HG02973 (cell line): Measurements from ENCODE around the gene MBLAC1.

Experiments used
- ATAC-seq: cut with Tn5 transposase; IDR thresholded peaks from one replicate; pipeline ENCODE4 v1.9.1; 2021; ENCODE audit warnings: moderate library complexity; ENCODE audit not compliant: unreplicated experiment

MBLAC1 gene

DNA sequence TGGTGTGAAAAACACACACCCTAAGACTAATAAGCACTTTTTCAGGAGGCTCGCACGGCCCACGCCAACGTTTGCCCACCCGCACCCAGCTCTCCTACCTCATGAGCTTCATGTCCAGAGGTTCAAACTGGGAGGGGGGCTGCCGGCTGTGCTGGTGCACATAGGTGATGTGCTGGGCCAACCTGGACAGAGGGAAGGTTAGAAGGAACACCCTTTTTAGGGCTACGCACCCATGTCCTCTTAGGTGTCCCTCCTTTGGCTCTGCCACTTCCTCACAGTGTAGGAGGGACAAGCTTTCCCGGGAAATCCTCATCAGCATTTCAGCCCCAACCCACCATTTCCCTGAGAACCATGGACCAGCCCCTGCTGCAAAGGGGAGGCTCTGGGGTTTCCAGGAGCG is 31.5 kb upstream of the MBLAC1 start:
- ATAC-seq = no peak

GRCh38 chr7:100095704-100096103 is 31.1 kb upstream of the MBLAC1 start:
- no peak for ATAC-seq

GRCh38 chr7:100098913-100099312 is 27.9 kb upstream of the MBLAC1 start:
- no peak for ATAC-seq

GRCh38 chr7:100099452-100099851 is 27.3 kb upstream of the MBLAC1 start:
- no peak for ATAC-seq

DNA sequence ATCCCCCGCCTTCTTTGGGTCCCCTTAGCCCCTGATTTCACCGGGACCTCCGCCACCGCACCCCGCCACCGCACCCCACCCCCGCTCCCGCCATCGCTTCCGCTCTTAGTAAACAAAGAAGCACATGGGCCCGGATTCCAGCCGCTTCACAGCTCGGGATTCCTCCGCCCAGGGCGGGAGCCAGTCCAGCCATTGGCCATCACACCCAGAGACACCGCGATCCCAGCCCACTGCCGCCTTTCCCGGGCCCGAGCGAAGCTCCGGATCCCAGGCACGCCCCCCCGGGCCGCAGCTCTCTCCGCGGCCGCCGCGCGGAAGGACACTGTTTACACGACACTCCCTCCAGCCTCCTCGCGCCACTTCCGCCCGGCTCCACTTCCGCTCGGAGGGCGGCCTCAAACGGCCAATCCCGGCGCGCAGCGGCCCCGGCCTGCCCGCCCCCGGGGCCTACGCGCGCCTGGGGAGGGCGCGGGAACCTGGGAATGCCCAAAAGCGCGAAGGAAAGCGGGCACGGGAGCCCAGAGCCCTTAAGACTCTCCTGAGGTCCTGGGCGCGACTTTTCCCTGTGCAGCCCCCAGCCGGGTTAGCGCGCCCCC is 26.2 kb upstream of the MBLAC1 start:
- ATAC-seq = peak; percentile 55

- peak; percentile 79 for ATAC-seq
Observed at GRCh38 chr7:100101016-100101862, 25.5 kb upstream of the MBLAC1 start, which contains the start of the genes AP4M1 and MCM7. Gene AP4M1 (plus strand): TSS chr7:100101643. CDS start chr7:100101715, 72 bp downstream. Gene MCM7 (minus strand): TSS chr7:100101397. CDS start chr7:100101294, 103 bp downstream.

DNA sequence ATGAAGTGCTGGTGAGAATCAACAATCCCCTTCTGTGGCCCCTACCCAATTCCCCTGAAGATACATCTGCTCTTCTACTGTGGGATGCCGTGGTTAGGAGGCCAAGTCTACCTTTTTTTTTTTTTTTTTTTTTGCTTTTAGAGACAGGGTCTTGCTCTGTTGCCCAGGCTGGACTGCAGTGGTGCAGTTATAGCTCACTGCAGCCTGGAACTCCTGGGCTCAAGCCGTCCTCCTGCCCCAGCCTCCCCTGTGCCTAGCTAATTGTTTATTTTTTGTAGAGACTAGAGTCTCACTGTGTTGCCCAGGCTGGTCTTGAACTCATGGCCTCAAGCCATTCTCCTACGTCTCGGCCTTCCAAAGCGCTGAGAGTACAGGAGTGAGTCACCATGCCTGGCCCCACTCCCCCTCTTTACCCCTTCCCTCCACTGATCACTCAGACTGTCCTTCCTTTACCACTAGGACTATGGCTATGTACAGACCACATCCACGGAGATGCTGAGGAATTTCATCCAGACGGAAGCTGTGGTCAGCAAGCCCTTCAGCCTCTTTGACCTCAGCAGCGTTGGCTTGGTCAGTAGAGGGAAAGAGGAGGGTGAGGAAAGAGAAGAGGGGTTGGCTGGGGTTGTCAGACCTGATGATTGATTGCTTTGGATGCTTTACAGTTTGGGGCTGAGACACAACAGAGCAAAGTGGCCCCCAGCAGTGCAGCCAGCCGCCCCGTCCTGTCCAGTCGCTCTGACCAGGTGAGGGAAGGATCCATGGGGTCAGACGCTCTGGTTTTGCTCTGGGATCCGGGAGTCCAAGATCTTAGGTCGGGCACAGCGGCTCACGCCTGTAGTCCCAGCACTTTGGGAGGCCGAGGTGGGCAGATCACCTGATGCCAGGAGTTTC is 23.6 kb upstream of the MBLAC1 start:
- ATAC-seq = no peak

DNA sequence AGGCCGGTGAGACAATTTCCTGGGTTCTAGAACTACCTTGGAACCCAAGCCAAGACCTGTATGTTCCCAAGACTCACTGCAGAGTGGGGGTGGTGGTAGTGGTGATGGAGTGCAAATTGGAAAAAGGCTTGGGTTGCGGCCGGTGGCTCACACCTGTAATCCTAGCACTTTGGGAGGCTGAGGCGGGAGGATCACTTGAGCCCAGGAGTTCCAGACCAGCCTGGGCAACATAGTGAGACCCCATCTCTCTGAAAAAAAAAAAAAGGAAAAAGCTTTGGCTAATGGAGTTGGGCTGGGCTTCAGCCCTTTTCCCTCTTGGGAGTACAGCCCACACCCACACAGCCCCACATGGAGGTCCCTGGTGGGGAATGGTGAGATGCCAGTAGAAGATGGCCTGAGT is 21.2 kb upstream of the MBLAC1 start:
- no peak for ATAC-seq

DNA sequence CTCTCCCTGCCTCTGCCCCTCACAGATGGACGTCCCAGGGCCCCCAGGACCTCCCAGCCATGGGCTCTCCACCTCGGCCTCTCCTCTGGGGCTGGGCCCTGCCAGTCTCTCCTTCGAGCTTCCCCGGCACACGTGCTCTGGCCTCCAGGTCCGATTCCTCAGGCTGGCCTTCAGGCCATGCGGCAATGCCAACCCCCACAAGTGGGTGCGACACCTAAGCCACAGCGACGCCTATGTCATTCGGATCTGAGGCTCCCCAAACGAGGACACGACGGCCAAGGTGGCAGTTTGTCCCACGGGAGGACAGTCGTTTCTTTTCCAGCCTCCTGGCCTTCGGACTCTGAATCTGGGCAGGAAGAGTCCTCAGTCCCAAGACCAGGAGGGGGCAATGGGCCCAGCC is 20.1 kb upstream of the MBLAC1 start:
- ATAC-seq = no peak

- no peak for ATAC-seq
Observed at GRCh38 chr7:100107125-100107737, 19.5 kb upstream of the MBLAC1 start.

- ATAC-seq = no peak
Observed at GRCh38 chr7:100107890-100108289, 18.9 kb upstream of the MBLAC1 start.

GRCh38 chr7:100109521-100110163 is 17.1 kb upstream of the MBLAC1 start:
- no peak for ATAC-seq

DNA sequence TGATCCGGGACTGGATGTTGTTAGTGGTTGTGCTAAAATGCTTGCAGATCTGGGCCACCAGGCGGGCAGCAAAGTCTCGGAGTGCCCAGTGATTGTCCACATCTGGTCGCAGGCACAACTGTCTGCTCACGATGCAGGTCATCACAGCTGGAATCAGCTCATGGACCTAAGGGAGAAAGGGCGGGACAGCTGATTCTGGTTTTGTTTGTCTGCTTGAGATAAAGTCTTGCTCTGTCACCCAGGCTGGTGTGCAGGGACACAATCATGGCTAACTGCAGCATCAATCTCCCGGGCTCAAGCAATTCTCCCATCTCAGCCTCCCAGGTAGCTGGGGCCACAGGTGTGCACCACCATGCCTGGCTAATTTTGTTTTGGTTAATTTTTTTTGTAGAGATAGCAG is 15.6 kb upstream of the MBLAC1 start:
- ATAC-seq = no peak

- ATAC-seq = no peak
Observed at GRCh38 chr7:100111914-100112313, 14.9 kb upstream of the MBLAC1 start.

DNA sequence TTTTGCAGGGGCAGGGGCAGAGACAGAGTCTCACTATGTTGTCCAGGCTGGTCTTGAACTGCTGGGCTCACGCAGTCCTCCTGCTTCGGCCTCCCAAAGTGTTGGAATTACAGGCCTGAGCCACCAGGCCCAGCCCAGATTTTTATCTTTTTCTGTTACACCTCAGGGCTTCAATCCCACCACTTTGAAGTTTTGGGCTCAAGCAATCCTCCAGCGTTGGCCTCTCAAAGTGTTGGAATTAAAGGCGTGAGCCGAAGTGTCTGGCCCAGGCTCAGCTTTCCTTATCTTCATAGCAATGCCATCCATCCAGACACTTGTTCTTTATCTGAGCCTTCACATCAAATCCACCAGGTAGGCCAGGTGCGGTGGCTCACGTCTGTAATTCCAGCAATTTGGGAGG is 11.7 kb upstream of the MBLAC1 start:
- no peak for ATAC-seq

DNA sequence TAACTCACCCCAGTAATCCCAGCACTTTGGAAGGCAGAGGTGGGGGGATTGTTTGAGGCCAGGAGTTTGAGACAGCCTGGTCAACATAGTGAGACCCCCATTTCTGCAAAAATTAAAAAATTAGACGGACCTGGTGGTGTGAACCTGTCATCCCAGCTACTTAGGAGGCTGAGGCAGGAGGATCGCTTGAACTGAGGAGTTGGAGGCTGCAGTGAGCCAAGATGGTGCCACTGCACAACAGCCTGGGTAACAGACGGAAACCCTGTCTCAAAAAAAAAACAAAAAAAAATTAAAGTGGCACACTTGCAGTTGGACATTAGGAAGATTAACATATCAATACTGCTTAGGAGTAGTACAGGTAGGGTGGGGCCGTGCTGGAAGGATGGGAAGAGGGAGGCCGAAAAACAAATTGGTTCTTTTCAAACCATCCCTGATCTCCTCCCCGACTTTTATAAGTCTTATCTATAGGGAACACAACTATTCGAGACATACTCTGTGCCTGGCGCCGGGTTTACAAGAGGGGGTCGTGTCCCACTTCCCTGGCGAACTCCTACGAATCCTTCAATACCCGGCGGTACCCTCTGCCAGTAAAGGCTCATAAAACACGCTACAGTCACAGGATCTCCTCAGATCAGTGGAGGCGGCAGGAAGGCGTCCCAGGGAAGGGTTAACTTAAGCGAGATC is 8.2 kb upstream of the MBLAC1 start:
- no peak for ATAC-seq

- ATAC-seq = peak; percentile 71
Observed at GRCh38 chr7:100119072-100119969, 7.4 kb upstream of the MBLAC1 start, which contains the start of the genes CNPY4 and TAF6. Gene CNPY4 (plus strand): TSS chr7:100119634. CDS start chr7:100119745, 111 bp downstream. Gene TAF6 (minus strand): TSS chr7:100119358. CDS start chr7:100114209, 5,149 bp downstream.

DNA sequence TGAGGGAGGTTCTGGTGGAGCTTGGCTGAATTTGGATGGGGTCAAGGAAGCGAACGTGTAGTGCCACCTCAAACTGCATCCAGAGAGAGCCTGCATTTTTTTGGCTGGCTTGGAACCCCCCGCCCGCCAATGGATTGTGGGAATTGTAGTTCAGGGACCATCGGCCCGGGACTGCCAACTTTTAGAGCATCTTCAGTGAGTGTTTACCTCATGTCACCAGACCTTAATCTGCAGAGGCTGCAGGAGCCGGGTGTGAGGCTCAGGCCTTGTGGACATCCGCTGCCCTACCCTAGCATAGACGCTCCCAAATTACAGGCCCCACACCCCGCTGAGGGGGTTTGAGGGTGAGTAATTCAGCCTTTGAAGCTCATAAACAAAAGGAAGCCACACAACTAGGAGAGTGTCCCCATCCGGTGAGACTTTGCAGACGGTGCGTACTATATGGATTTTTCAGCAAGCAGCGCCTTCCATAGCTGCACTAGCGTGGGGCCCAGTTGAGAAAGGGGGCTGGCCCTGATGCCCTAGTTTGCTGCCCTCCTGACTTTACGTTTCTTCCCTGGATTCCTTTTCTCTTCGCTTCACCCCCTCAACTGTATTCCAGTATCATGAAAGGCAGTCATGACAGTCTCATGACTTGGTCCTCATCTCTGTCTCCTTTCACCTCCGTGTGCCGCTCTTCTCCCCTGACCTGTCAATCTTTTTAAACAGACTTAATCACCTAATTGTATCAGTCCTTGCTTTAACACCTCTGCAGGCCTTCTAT is 6.6 kb upstream of the MBLAC1 start:
- ATAC-seq = peak; percentile 16
